ENCODE data around the gene TSKS. TPM values are rescaled to one million over a fixed set of nuclear protein-coding genes. Genes with fewer than 3 reads are reported as not detected.

TSKS gene, protein sequence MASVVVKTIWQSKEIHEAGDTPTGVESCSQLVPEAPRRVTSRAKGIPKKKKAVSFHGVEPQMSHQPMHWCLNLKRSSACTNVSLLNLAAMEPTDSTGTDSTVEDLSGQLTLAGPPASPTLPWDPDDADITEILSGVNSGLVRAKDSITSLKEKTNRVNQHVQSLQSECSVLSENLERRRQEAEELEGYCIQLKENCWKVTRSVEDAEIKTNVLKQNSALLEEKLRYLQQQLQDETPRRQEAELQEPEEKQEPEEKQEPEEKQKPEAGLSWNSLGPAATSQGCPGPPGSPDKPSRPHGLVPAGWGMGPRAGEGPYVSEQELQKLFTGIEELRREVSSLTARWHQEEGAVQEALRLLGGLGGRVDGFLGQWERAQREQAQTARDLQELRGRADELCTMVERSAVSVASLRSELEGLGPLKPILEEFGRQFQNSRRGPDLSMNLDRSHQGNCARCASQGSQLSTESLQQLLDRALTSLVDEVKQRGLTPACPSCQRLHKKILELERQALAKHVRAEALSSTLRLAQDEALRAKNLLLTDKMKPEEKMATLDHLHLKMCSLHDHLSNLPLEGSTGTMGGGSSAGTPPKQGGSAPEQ
- under 1 TPM; 0.50 to 0.81 TPM for total RNA-seq

GRCh38 chr19:49763230-49763629 lies at the start of gene TSKS:
TSKS (minus strand) TSS chr19:49763306; CDS start chr19:49763247, 59 bp downstream.
- Mint-ChIP-seq H3K4me3 (no peak within 1 kb of the TSS), H3K9me3 (no peaks in the 10 kb centered on the region), H3K27ac (peak within 1 kb of the TSS; percentile 52), H3K27me3 (no peaks in the 10 kb centered on the region), H3K4me1 (ENCODE audit: low read depth) (peaks cover 21% of the 10 kb centered on the region), H3K36me3 (ENCODE audit: low read depth) (no peaks in the 10 kb centered on the region)
- TF ChIP-seq, protein P1, sequence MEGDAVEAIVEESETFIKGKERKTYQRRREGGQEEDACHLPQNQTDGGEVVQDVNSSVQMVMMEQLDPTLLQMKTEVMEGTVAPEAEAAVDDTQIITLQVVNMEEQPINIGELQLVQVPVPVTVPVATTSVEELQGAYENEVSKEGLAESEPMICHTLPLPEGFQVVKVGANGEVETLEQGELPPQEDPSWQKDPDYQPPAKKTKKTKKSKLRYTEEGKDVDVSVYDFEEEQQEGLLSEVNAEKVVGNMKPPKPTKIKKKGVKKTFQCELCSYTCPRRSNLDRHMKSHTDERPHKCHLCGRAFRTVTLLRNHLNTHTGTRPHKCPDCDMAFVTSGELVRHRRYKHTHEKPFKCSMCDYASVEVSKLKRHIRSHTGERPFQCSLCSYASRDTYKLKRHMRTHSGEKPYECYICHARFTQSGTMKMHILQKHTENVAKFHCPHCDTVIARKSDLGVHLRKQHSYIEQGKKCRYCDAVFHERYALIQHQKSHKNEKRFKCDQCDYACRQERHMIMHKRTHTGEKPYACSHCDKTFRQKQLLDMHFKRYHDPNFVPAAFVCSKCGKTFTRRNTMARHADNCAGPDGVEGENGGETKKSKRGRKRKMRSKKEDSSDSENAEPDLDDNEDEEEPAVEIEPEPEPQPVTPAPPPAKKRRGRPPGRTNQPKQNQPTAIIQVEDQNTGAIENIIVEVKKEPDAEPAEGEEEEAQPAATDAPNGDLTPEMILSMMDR (IDR thresholded peaks at IDR 0.05), result no peak
- ATAC-seq (no peak), DNase-seq (no peak)
- ChIA-PET POLR2A (interaction anchor here (0.6 to 0.7 kb wide), 2 partner anchors 18 to 87 kb away, joined by 3 read pairs; no protein-coding TSS in a partner anchor), CTCF (no interaction called here)
- intact Hi-C loops (cut with micrococcal nuclease), result no loop called here

GRCh38 chr19:49812452-49812996 lies 49.4 kb upstream of the TSKS start:
- Mint-ChIP-seq H3K27ac (peak overlapping the region; percentile 95), H3K4me1 (ENCODE audit: low read depth) (peaks cover 36% of the 10 kb centered on the region), H3K4me3 (peak overlapping the region; percentile 85), H3K9me3 (no peaks in the 10 kb centered on the region), H3K36me3 (ENCODE audit: low read depth) (peaks cover 7% of the 10 kb centered on the region), H3K27me3 (no peaks in the 10 kb centered on the region)
- ATAC-seq (no peak), DNase-seq (no peak)
- ChIA-PET CTCF (interaction anchor here (0.7 kb wide), 1 partner anchor 39 kb away, joined by 3 read pairs; no protein-coding TSS in a partner anchor), POLR2A (interaction anchor here (0.8 to 2.5 kb wide), 8 partner anchors 8 to 232 kb away, joined by 3 to 7 read pairs (median 4); partner anchors contain the start of genes AKT1S1, NOSIP and TBC1D17)
- TF ChIP-seq, protein P1 (IDR thresholded peaks at IDR 0.05), result no peak
- intact Hi-C loops (cut with micrococcal nuclease), result no loop called here

DNA sequence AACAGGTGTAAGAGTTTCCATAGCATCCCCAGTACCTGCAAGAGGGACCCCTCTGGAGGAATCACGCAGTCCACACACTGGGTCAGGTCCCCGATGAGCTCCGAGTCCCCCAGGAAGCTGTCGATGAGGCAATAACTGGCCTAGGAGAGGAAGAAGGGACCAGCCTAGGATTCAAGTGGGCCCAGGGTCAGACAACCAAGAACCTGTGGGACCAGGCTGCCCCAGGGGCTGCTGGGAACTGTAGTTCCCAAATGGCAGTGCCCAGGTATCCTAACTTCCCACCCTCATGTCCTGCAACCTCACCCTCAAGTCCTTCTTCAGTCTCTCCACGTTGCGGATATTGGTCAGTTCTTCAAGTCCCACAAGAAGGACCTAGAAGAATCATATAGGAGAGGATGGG lies 48.2 kb upstream of the TSKS start:
- Mint-ChIP-seq H3K27me3 (no peaks in the 10 kb centered on the region), H3K4me1 (ENCODE audit: low read depth) (peaks cover 35% of the 10 kb centered on the region), H3K9me3 (no peaks in the 10 kb centered on the region), H3K27ac (no peak overlapping the region), H3K36me3 (ENCODE audit: low read depth) (peaks cover 8% of the 10 kb centered on the region), H3K4me3 (no peak overlapping the region)
- intact Hi-C loops (cut with micrococcal nuclease), result no loop called here
- DNase-seq (no peak), ATAC-seq (no peak)
- ChIA-PET POLR2A (interaction anchor here (1.0 to 2.5 kb wide), 3 partner anchors 13 to 43 kb away, joined by 3 to 6 read pairs (median 4); no protein-coding TSS in a partner anchor), CTCF (no interaction called here)
- TF ChIP-seq, protein P1 (IDR thresholded peaks at IDR 0.05), result no peak

DNA sequence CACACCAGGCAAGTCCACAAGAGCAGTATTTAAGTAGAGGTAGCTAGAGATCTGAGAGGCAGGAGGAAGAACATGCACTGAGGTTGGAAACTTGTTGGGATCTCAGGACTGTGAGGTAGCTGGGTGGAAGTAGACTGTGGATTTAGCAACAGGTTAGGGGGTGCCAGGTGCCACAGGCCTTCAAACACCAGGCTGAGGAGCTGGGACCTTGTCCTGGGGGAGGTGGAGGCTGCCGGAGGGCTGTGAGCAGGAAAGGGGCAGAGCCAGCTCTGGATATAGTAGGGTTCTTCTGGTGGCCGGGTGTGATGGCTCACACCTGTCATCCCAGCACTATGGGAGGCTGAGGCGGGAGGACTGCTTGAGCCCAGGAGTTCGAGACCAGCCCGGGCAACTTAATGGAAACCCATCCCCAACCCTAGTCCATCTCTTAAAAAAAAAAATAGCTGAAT lies 46.9 kb upstream of the TSKS start:
- TF ChIP-seq, protein P1 (IDR thresholded peaks at IDR 0.05), result no peak
- H3K36me3 Mint-ChIP-seq (ENCODE audit: low read depth), result peaks cover 12% of the 10 kb centered on the region
- no peak for ATAC-seq
- ChIA-PET CTCF (interaction anchor here (0.8 to 1.1 kb wide), 4 partner anchors 8 to 129 kb away, joined by 3 to 5 read pairs (median 3); partner anchors contain the start of gene MED25), POLR2A (interaction anchor here (0.7 to 1.8 kb wide), 5 partner anchors 8 to 120 kb away, joined by 3 to 7 read pairs (median 3); partner anchors contain the start of genes ATF5, MED25 and NUP62)
- peak overlapping the region; percentile 73 for H3K4me3 Mint-ChIP-seq
- intact Hi-C loops (cut with micrococcal nuclease), result no loop called here
- H3K9me3 Mint-ChIP-seq, result no peaks in the 10 kb centered on the region
- no peaks in the 10 kb centered on the region for H3K27me3 Mint-ChIP-seq
- DNase-seq, result no peak
- H3K4me1 Mint-ChIP-seq (ENCODE audit: low read depth), result peaks cover 35% of the 10 kb centered on the region
- H3K27ac Mint-ChIP-seq, result no peak overlapping the region

Measured in activated CD8-positive, alpha-beta T cell treated with anti-CD3 and anti-CD28 coated beads for 36 hours (primary cell).